H1 (cell line): Measurements from ENCODE around the gene IFNL1.

Experiments used
- CREB1 ChIP-seq: IDR thresholded peaks from 2 replicates; pipeline ENCODE4 v1.6.1; 2012; ENCODE audit warnings: inconsistent platforms
- MAFK ChIP-seq: IDR thresholded peaks from 2 replicates; pipeline ENCODE4 v1.6.1; 2012; ENCODE audit warnings: low read depth, mild to moderate bottlenecking, improper control_type of control experiment, low read length
- POLR2A ChIP-seq, 2 experiments: IDR thresholded peaks; 1 replicate in 1 of 2; 2 replicates in 1 of 2; pipeline ENCODE4 v1.6.1; 2011; ENCODE audit warnings: low read depth in 2 of 2, low read length in 2 of 2, mild to moderate bottlenecking in 2 of 2; ENCODE audit errors: control extremely low read depth in 1 of 2
- SIN3A ChIP-seq, 2 experiments: IDR thresholded peaks in 1 of 2; conservative IDR thresholded peaks in 1 of 2; 2 replicates each; pipeline ENCODE4 v1.6.1; 2011 to 2012; ENCODE audit warnings: low read length in 2 of 2, improper control_type of control experiment in 1 of 2, low read depth in 1 of 2, mild to moderate bottlenecking in 1 of 2
- SRF ChIP-seq: IDR thresholded peaks from 2 replicates; pipeline ENCODE4 v1.6.1; 2011; ENCODE audit warnings: mild to moderate bottlenecking, low read depth, low read length, moderate library complexity
- SUZ12 ChIP-seq: fragments of 200-600 bp; sonication (generic); IDR thresholded peaks from 2 replicates; pipeline ENCODE4 v1.6.1; 2012; ENCODE audit warnings: mild to moderate bottlenecking, inconsistent platforms, low read length, moderate library complexity, mixed read lengths
- TAF1 ChIP-seq: IDR thresholded peaks from 2 replicates; pipeline ENCODE4 v1.6.1; 2011; ENCODE audit warnings: mild to moderate bottlenecking, low read depth, low read length
- TF ChIP-seq, protein P1 (sequence below), 3 experiments: IDR thresholded peaks; 1 replicate in 2 of 3; 2 replicates in 1 of 3; pipeline versions ENCODE4 v1.5.1 to v1.6.1; 2011; ENCODE audit warnings: low read length in 3 of 3, mild to moderate bottlenecking in 3 of 3, inconsistent platforms in 2 of 3, low read depth in 1 of 3, moderate library complexity in 1 of 3; ENCODE audit not compliant: insufficient read depth in 1 of 3; ENCODE audit errors: control extremely low read depth in 1 of 3
- TF ChIP-seq, protein P2 (sequence below): IDR thresholded peaks from 2 replicates; pipeline ENCODE4 v1.6.1; 2012; ENCODE audit warnings: inconsistent platforms

DNA sequence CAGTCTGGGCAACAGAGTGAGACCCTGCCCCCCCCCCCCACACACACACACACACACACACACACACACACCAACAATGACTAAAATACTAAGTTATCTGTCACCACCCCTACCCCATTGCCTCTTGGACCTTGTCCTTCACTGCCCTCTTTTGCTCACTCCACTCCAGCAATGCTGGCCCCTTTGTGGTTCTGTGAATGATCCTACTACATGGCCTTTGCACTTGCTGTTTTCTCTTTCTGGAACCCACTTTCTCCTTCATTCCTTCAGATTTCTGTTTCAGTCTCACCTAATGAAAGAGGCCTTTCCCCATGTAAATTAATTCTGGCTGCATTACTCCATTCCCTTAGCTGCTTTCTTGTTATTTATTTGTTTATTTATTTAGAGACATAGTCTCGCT, 43.5 kb downstream of the IFNL1 start:
- TF ChIP-seq SRF (no peak), MAFK (no peak), TAF1 (no peak), SUZ12 (no peak), SIN3A (conservative IDR thresholded peaks at IDR 0.05 in 1 of 2, IDR thresholded peaks at IDR 0.05 in 1 of 2; ENCODE audit: low read depth in 1 of 2, low read length in 2 of 2) (no peak), POLR2A (IDR thresholded peaks at IDR 0.05; ENCODE audit: control extremely low read depth in 1 of 2, low read depth in 2 of 2, low read length in 2 of 2) (no peak), CREB1 (no peak)
- TF ChIP-seq, protein P1, sequence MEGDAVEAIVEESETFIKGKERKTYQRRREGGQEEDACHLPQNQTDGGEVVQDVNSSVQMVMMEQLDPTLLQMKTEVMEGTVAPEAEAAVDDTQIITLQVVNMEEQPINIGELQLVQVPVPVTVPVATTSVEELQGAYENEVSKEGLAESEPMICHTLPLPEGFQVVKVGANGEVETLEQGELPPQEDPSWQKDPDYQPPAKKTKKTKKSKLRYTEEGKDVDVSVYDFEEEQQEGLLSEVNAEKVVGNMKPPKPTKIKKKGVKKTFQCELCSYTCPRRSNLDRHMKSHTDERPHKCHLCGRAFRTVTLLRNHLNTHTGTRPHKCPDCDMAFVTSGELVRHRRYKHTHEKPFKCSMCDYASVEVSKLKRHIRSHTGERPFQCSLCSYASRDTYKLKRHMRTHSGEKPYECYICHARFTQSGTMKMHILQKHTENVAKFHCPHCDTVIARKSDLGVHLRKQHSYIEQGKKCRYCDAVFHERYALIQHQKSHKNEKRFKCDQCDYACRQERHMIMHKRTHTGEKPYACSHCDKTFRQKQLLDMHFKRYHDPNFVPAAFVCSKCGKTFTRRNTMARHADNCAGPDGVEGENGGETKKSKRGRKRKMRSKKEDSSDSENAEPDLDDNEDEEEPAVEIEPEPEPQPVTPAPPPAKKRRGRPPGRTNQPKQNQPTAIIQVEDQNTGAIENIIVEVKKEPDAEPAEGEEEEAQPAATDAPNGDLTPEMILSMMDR (IDR thresholded peaks at IDR 0.05; ENCODE audit: control extremely low read depth in 1 of 3, insufficient read depth in 1 of 3, low read depth in 1 of 3, low read length in 3 of 3): no peak
- TF ChIP-seq, protein P2, sequence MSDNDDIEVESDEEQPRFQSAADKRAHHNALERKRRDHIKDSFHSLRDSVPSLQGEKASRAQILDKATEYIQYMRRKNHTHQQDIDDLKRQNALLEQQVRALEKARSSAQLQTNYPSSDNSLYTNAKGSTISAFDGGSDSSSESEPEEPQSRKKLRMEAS: no peak
